ENCODE data around the gene ATG5. TPM values are rescaled to one million over a fixed set of nuclear protein-coding genes. Genes with fewer than 3 reads are reported as not detected.
A peak's percentile ranks its signal among the peaks of the same experiment; 100 is the strongest.
"Not testable (repeated sequence)": the region's sequence is repeated elsewhere in the genome, so short reads cannot be mapped to it uniquely, and the experiment has no call there.

The ATG5 gene
- polyA plus RNA-seq, 6 donors from 2014 or later: 33.6 to 44.4 (median 40.3) TPM

DNA sequence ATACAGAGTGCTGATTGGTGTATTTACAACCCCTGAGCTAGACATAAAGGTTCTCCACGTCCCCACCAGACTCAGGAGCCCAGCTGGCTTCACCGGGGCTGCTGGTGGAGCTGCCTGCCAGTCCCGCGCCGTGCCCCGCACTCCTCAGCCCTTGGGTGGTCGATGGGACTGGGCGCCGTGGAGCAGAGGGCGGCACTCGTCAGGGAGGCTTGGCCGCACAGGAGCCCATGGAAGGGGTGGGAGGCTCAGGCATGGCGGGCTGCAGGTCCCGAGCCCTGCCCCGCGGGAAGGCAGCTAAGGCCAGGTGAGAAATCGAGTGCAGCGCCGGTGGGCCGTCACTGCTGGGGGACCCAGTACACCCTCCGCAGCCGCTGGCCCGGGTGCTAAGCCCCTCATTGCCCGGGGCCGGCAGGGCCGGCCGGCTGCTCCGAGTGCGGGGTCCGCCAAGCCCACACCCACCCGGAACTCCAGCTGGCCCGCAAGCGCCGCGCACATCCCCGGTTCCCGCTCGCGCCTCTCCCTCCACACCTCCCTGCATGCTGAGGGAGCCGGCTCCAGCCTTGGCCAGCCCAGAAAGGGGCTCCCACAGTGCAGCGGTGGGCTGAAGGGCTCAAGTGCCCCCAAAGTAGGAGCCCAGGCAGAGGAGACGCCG lies 56.2 kb downstream of the ATG5 start:
- H3K27ac Mint-ChIP-seq; H3K27me3 Mint-ChIP-seq; ATAC-seq (ENCODE audit: low read depth in 2 of 2); DNase-seq; H3K4me3 Mint-ChIP-seq: not testable (repeated sequence)
- Mint-ChIP-seq H3K36me3 (peaks cover 10 to 18% of the 10 kb centered on the region in 2 donors), H3K9me3 (peaks cover 8 to 30% (median 22%) of the 10 kb centered on the region in 7 donors), H3K4me1 (peaks cover 3 to 31% (median 20%) of the 10 kb centered on the region in 3 donors)

DNA sequence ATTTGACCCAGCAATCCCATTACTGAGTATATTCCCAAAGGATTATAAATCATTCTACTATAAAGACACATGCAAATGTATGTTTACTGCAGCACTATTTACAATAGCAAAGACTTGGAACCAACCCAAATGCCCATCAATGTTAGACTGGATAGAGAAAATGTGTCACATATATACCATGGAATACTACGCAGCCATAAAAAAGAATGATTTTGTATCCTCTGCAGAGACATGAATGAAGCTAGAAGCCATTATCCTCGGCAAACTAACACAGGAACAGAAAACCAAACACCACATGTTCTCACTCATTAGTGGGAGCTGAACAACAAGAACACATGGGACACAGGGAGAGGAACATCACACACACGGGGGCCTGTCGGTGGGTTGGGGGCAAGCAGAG lies 57.1 kb downstream of the ATG5 start:
- H3K4me3 Mint-ChIP-seq; ATAC-seq (ENCODE audit: low read depth in 2 of 2); H3K27ac Mint-ChIP-seq; H3K27me3 Mint-ChIP-seq; DNase-seq: not testable (repeated sequence)
- Mint-ChIP-seq H3K4me1 (peaks cover 3 to 37% (median 25%) of the 10 kb centered on the region in 3 donors), H3K9me3 (peaks cover 8 to 32% (median 23%) of the 10 kb centered on the region in 7 donors), H3K36me3 (peaks cover 10 to 25% of the 10 kb centered on the region in 2 donors)

DNA sequence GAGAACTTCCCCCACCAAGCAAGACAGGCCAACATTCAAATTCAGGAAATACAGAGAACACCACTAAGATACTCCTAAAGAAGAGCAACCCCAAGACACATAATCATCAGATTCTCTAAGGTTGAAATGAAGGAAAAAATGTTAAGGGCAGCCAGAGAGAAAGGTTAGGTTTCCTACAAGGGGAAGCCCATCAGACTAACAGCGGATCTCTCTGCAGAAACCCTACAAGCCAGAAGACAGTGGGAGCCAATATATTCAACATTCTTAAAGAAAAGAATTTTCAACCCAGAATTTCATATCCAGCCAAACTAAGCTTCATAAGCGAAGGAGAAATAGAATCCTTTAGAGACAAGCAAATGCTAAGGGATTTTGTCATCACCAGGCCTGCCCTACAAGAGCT lies 61.1 kb downstream of the ATG5 start:
- Mint-ChIP-seq H3K27ac (peak overlapping the region in 2 of 6 donors; percentile 5 to 37), H3K36me3 (peaks cover 20 to 39% of the 10 kb centered on the region in 2 donors), H3K4me3 (peak overlapping the region in 2 of 8 donors; percentile 41 to 54), H3K9me3 (peaks cover 10 to 34% (median 27%) of the 10 kb centered on the region in 7 donors), H3K4me1 (peaks cover 7 to 45% (median 26%) of the 10 kb centered on the region in 3 donors)
- H3K27me3 Mint-ChIP-seq; ATAC-seq (ENCODE audit: low read depth in 2 of 2); DNase-seq: not testable (repeated sequence)

DNA sequence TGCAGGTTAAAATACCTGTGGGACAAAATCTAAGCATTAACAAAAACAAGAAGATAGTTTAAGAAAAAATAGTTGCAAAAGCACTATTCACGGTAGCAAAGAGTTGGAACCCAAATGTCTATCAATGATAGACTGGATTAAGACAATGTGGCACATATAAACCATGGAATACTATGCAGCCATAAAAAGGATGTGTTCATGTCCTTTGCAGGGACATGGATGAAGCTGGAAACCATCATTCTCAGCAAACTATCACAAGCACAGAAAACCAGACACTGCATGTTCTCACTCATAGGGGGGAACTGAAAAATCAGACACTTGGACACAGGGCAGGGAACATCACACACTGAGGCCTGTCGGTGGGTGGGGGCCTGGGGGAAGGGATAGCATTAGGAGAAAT lies 65.8 kb downstream of the ATG5 start:
- H3K4me3 Mint-ChIP-seq; H3K9me3 Mint-ChIP-seq; DNase-seq; ATAC-seq (ENCODE audit: low read depth in 2 of 2); H3K27me3 Mint-ChIP-seq: not testable (repeated sequence)
- Mint-ChIP-seq H3K36me3 (peaks cover 11 to 25% of the 10 kb centered on the region in 2 donors), H3K27ac (peak overlapping the region in 1 of 6 donors; percentile 50), H3K4me1 (peaks cover 12 to 27% (median 14%) of the 10 kb centered on the region in 3 donors)

DNA sequence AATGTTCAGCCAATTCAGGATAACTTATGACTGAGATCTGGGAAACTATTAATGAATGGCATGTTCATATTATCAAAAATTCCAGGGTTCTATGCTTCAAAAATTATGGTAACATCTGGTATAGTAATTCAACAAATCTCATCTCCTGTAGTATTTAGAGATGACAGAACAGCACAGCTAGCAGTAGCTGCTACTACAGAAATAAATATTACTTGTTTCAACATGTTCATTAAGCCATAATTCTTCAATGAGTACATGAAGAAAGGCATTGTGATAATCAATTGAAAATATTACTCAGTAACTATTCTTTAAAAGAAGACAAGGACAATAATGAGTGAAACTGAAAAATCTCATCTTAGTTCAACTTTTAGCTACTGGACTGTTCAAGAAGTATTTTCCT lies 66.8 kb downstream of the ATG5 start:
- H3K27ac Mint-ChIP-seq: no peak overlapping the region
- ATAC-seq (ENCODE audit: low read depth in 2 of 2): no peak
- H3K4me3 Mint-ChIP-seq: no peak overlapping the region
- no peak for DNase-seq
- peaks cover 7 to 24% (median 12%) of the 10 kb centered on the region in 3 donors for H3K4me1 Mint-ChIP-seq
- H3K36me3 Mint-ChIP-seq: peaks cover 11 to 15% of the 10 kb centered on the region in 2 donors
- peaks cover 0 to 6% (median 0%) of the 10 kb centered on the region in 7 donors for H3K9me3 Mint-ChIP-seq
- no peaks in the 10 kb centered on the region for H3K27me3 Mint-ChIP-seq

DNA sequence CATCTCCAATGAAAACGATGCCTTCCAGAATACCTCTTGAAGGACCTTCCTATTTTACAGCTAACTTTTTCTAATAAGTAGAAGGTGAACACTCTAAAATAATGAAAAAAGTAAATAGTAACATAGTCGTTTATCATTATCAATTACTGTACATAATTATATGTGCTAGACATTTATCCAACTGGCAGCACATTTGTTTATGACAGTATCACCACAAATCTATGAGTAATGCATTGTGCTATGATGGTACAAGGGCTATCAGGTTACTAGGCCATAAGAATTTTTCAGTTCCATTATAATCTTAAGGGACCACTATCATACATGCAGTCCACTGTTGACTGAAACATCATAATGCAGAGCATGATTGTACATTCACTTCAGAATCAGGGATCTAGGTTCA lies 68.4 kb downstream of the ATG5 start:
- ATAC-seq (ENCODE audit: low read depth in 2 of 2): no peak
- no peaks in the 10 kb centered on the region for H3K27me3 Mint-ChIP-seq
- no peak overlapping the region for H3K4me3 Mint-ChIP-seq
- H3K27ac Mint-ChIP-seq: no peak overlapping the region
- H3K4me1 Mint-ChIP-seq: peaks cover 7 to 25% (median 11%) of the 10 kb centered on the region in 3 donors
- DNase-seq: no peak
- peaks cover 11 to 14% of the 10 kb centered on the region in 2 donors for H3K36me3 Mint-ChIP-seq
- H3K9me3 Mint-ChIP-seq: peaks cover 0 to 6% (median 0%) of the 10 kb centered on the region in 7 donors

DNA sequence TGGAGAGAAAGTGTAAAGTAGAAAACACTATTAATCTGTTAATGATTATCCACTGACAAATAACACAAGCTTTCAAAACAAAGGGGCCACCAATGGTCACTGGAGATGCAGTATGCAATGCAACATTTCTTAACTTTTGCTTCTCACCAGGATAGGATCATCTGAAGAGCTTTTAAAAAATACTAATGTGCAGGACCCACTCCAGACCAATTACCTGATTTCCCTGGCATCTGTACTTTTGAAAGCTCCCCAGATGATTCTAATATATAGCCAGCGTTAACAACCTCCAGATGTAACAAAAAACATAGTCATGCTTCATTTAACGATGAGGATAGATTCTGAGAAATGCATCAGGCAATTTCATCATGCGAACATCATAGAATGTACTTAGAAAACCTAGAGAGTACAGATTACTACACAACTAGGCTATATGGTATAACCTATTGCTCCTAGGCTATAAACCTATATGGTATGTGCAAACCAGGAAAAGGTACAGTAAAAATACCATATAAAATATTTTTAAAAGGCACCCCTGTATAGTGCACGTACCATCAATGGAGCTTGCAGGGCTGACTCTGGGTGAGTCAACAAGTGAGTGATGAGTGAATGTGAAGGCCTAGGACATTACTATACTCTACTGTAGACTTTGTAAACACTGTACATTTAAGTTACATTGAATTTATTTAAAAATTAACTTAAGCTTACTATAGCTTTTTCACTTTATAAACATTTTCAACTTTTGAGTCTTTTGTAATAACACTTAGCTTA lies 69.2 kb downstream of the ATG5 start:
- H3K4me1 Mint-ChIP-seq: peaks cover 7 to 23% (median 10%) of the 10 kb centered on the region in 3 donors
- H3K27me3 Mint-ChIP-seq: no peaks in the 10 kb centered on the region
- DNase-seq (no peak), ATAC-seq (ENCODE audit: low read depth in 2 of 2) (no peak)
- peaks cover 0 to 6% (median 0%) of the 10 kb centered on the region in 7 donors for H3K9me3 Mint-ChIP-seq
- no peak overlapping the region for H3K4me3 Mint-ChIP-seq
- H3K36me3 Mint-ChIP-seq: peaks cover 9 to 11% of the 10 kb centered on the region in 2 donors
- H3K27ac Mint-ChIP-seq: no peak overlapping the region

DNA sequence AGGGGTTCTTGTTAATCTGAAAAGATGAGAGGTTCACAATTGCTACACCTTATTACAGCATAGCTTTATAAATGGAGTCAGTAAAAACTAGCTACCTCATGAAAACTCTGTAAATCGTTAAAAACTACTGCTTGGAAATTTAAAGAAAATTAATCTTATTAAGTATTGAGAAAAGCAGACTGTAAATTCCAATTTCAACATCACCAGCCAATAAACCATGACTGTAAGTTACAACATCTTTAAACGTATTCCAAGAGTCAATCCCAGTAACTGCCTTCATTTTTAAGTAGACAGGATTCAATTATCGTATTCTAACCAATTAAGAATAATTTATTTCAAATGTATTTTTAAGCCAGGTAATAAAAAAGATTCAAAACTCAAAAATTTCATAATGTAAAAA lies 70.3 kb downstream of the ATG5 start:
- no peak for ATAC-seq (ENCODE audit: low read depth in 2 of 2)
- H3K27ac Mint-ChIP-seq: no peak overlapping the region

DNA sequence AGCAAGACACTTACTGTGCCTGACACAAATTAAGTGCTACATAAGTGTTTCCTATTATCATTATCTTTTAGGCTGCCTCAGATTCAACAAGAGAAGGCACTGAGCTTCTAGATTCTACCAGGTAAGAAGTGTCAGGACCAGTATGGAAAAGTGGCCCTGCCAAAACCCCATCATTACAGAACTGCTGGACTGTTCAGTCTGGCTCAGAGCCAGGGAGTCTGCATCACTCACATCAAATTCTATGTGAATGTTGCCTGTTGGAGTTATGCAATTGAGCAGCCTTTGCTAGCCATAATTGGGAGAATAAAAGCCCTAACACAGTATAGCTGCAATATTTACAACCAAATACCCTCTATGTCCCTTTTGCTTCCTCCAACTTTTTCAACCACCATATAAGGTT lies 70.9 kb downstream of the ATG5 start:
- H3K4me1 Mint-ChIP-seq: peaks cover 3 to 27% (median 20%) of the 10 kb centered on the region in 3 donors
- H3K9me3 Mint-ChIP-seq: peaks cover 0 to 2% (median 0%) of the 10 kb centered on the region in 7 donors
- no peak overlapping the region for H3K4me3 Mint-ChIP-seq
- DNase-seq (no peak), ATAC-seq (ENCODE audit: low read depth in 2 of 2) (no peak)
- peaks cover 0 to 3% of the 10 kb centered on the region in 2 donors for H3K36me3 Mint-ChIP-seq
- H3K27me3 Mint-ChIP-seq: no peaks in the 10 kb centered on the region
- no peak overlapping the region for H3K27ac Mint-ChIP-seq

More for the DNA sequence above, 70.3 kb downstream of the ATG5 start:
- peaks cover 0 to 6% (median 0%) of the 10 kb centered on the region in 7 donors for H3K9me3 Mint-ChIP-seq
- no peaks in the 10 kb centered on the region for H3K27me3 Mint-ChIP-seq
- no peak overlapping the region for H3K4me3 Mint-ChIP-seq
- peaks cover 0 to 9% of the 10 kb centered on the region in 2 donors for H3K36me3 Mint-ChIP-seq
- DNase-seq: no peak
- peaks cover 3 to 26% (median 18%) of the 10 kb centered on the region in 3 donors for H3K4me1 Mint-ChIP-seq

DNA sequence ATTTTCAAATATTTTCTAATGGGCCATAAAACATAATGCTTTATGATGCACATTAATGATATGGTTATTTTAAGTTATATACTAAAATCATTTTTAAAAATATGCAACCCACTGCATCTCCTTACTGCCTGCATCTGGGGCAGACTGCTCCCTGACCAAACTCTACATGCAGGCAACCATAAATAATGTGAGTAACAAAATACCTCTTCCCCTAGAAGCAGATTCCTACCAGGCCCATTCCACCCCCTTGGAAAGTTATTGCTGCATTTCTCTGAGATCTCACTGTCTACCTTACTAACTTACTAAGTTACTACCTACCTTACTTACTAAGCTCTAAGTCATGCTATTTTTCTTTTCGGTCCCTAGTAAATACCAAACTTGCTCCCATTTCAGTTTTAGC lies 71.8 kb downstream of the ATG5 start:
- peak overlapping the region in 2 of 6 donors; percentile 4 to 49 for H3K27ac Mint-ChIP-seq
- no peaks in the 10 kb centered on the region for H3K9me3 Mint-ChIP-seq
- H3K4me1 Mint-ChIP-seq: peaks cover 0 to 27% (median 20%) of the 10 kb centered on the region in 3 donors
- H3K36me3 Mint-ChIP-seq: no peaks in the 10 kb centered on the region
- H3K27me3 Mint-ChIP-seq: no peaks in the 10 kb centered on the region
- no peak for ATAC-seq (ENCODE audit: low read depth in 2 of 2)
- no peak overlapping the region for H3K4me3 Mint-ChIP-seq
- no peak for DNase-seq

DNA sequence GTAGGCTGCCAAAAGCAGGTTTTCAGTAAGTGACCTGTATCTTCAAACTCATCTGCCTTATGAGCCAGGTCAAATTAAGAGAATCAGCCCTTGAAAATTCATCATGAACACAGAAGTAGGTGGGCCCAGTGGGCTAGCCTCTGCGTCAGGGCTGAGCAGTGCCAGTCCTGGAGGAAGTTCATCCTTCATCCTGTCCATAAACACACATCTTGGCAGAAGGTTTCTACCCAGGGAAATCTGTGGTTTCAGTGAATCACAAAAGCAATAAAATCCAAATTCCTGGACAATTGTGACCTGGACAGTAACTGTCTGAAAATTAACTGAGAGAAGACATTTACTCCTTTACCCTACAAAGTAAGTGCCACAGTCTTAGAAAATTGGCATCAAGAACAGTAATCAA lies 72.4 kb downstream of the ATG5 start:
- peak overlapping the region in 1 of 6 donors; percentile 12 for H3K27ac Mint-ChIP-seq
- DNase-seq (no peak), ATAC-seq (ENCODE audit: low read depth in 2 of 2) (no peak)
- H3K36me3 Mint-ChIP-seq: no peaks in the 10 kb centered on the region
- no peaks in the 10 kb centered on the region for H3K27me3 Mint-ChIP-seq
- H3K9me3 Mint-ChIP-seq: no peaks in the 10 kb centered on the region
- H3K4me3 Mint-ChIP-seq: no peak overlapping the region
- H3K4me1 Mint-ChIP-seq: peaks cover 0 to 25% (median 17%) of the 10 kb centered on the region in 3 donors

DNA sequence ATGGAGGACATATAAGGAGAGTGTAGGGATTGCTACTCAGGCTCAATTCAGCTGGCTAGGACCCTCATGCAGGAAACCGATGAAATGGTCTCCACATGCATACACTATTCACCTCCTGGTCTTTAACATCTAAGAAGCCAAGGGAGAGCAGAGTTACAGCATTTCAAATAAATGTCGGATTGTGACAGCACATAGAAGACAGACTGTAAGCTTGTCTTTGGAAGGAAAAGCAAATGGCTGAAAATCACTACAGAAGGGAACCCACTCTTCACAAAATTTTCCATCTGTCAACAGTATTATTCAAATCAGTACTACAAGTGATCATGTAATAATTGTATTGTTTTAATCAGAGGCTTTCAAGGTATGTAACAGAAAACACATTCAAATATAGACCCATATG lies 72.9 kb downstream of the ATG5 start:
- H3K27me3 Mint-ChIP-seq: no peaks in the 10 kb centered on the region
- H3K36me3 Mint-ChIP-seq: peaks cover 0 to 2% of the 10 kb centered on the region in 2 donors
- no peak overlapping the region for H3K27ac Mint-ChIP-seq
- peaks cover 0 to 20% (median 13%) of the 10 kb centered on the region in 3 donors for H3K4me1 Mint-ChIP-seq
- H3K9me3 Mint-ChIP-seq: no peaks in the 10 kb centered on the region
- DNase-seq (no peak), ATAC-seq (ENCODE audit: low read depth in 2 of 2) (no peak)
- no peak overlapping the region for H3K4me3 Mint-ChIP-seq

DNA sequence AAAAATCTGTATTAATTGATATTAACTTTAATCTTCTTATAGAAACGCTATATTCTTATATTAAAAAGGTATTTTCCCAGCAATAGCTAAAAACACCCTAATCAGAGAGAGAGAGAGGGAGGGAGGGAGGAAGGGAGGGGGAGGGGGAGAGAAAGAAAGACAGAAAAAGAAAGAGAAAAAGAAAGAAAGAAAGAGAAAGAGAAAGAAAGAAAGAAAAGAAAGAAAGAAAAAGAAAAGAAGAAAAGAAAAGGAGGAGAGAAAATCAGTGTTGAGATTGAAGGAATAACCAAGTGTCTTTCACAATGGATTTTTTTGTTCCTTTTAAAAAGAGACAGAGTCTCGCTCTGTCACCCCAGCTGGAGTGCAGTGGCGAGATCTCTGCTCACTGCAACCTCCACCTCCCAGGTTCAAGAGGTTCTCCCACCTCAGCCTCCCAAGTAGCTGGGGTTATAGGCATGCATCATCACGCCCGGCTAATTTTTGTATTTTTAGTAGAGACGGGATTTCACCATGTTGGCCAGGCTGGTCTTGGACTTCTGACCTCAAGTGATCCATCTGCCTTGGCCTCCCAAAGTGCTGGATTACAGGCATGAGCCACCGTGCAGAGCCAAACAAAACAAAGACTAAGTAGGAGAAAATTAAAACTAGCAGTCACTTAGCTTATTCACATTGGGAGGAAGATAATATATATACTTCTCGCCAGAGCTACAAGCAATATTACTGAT lies 73.9 kb downstream of the ATG5 start:
- ATAC-seq (ENCODE audit: low read depth in 2 of 2); H3K4me3 Mint-ChIP-seq; DNase-seq; H3K27me3 Mint-ChIP-seq; H3K9me3 Mint-ChIP-seq; H3K27ac Mint-ChIP-seq: not testable (repeated sequence)
- peaks cover 0 to 17% (median 13%) of the 10 kb centered on the region in 3 donors for H3K4me1 Mint-ChIP-seq
- peaks cover 0 to 11% of the 10 kb centered on the region in 2 donors for H3K36me3 Mint-ChIP-seq
